Body of pancreas (tissue), 4 donors: ENCODE results near the gene ARHGEF33. TPM values are rescaled to one million over a fixed set of nuclear protein-coding genes. Genes with fewer than 3 reads are reported as not detected.

Experiments
- ATAC-seq: fragments of 150-250 bp; one replicate; pipeline ENCODE4 v1.9.1; 2016
- DNase-seq, 4 donors: peaks; one replicate each; pipeline ENCODE4 v3.0.0-alpha.2; 2019
- H3K27ac ChIP-seq, 4 donors: fragments of 200-600 bp; sonication (generic); 1 replicate in 3 of 4; 2 replicates in 1 of 4; pipeline versions ENCODE4 v1.5.1 to v1.6.1; 2016 to 2019; ENCODE audit warnings: mild to moderate bottlenecking in 1 of 4, mixed read lengths in 1 of 4, moderate library complexity in 1 of 4
- H3K27me3 ChIP-seq, 2 donors: fragments of 200-600 bp; sonication (generic); one replicate each; pipeline ENCODE4 v1.6.0; 2016; ENCODE audit warnings: mild to moderate bottlenecking in 1 of 2
- H3K36me3 ChIP-seq, 2 donors: fragments of 200-600 bp; sonication (generic); replicated peaks in 1 of 2; 2 replicates each; pipeline ENCODE4 v1.5.1; 2016; ENCODE audit warnings: low read depth in 2 of 2; ENCODE audit not compliant: insufficient read depth in 1 of 2
- H3K4me1 ChIP-seq: fragments of 200-600 bp; sonication (generic); one replicate; pipeline ENCODE4 v1.6.0; 2016
- H3K4me3 ChIP-seq, 2 donors: fragments of 200-600 bp; sonication (generic); 1 replicate in 1 of 2; 2 replicates in 1 of 2; pipeline ENCODE4 v1.5.1; 2016 to 2019
- H3K9me3 ChIP-seq, 3 donors: fragments of 200-600 bp; sonication (generic); 1 replicate in 2 of 3; 2 replicates in 1 of 3; pipeline ENCODE4 v1.5.1; 2016
- POLR2A ChIP-seq, 3 donors: fragments of 450-650 bp; IDR thresholded peaks; one replicate each; pipeline ENCODE4 v1.6.1; 2016; ENCODE audit warnings: antibody characterized with exemption in 3 of 3, mild to moderate bottlenecking in 2 of 3
- WGBS, 2 donors: methylation state at CpG; one replicate each; pipeline ENCODE4 v1.1.5; 2017; 5-methylcytosine and 5-hydroxymethylcytosine counted together
- intact Hi-C: fragments of 100-400 bp; cut with DNase I; formaldehyde crosslinking; loops from one replicate; pipeline ENCODE4 v1.15.1; 2023
- total RNA-seq, 2 donors: library from RNA; depleted of rRNA; stranded (reverse); fragments of >200 nt; gene quantifications; one replicate each; pipeline ENCODE4 v1.1.0, GENCODE V29; 2016
- TF ChIP-seq, protein P1 (sequence below), 7 experiments: fragments of 450-650 bp in 4 of 7; fragments of 200-600 bp in 3 of 7; sonication (generic) in 3 of 7; IDR thresholded peaks; one replicate each; pipeline ENCODE4 v1.5.1; 2016 to 2019; ENCODE audit warnings: antibody characterized with exemption in 7 of 7

Gene ARHGEF33
- total RNA-seq, 2 donors from 2014 or later, result 0.33 to 1.3 TPM

- Histone ChIP-seq H3K27ac (no peak overlapping the region), H3K36me3 (no peaks in the 10 kb centered on the region), H3K9me3 (no peaks in the 10 kb centered on the region), H3K27me3 (no peaks in the 10 kb centered on the region), H3K4me1 (no peaks in the 10 kb centered on the region), H3K4me3 (no peak overlapping the region)
- 38 to 47% methylated on average over 11 of the region's 11 CpGs for WGBS, 2 donors
- TF ChIP-seq, protein P1, sequence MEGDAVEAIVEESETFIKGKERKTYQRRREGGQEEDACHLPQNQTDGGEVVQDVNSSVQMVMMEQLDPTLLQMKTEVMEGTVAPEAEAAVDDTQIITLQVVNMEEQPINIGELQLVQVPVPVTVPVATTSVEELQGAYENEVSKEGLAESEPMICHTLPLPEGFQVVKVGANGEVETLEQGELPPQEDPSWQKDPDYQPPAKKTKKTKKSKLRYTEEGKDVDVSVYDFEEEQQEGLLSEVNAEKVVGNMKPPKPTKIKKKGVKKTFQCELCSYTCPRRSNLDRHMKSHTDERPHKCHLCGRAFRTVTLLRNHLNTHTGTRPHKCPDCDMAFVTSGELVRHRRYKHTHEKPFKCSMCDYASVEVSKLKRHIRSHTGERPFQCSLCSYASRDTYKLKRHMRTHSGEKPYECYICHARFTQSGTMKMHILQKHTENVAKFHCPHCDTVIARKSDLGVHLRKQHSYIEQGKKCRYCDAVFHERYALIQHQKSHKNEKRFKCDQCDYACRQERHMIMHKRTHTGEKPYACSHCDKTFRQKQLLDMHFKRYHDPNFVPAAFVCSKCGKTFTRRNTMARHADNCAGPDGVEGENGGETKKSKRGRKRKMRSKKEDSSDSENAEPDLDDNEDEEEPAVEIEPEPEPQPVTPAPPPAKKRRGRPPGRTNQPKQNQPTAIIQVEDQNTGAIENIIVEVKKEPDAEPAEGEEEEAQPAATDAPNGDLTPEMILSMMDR (IDR thresholded peaks at IDR 0.05), result peak; percentile 36 to 66 (median 65)
- TF ChIP-seq POLR2A (IDR thresholded peaks at IDR 0.05), result no peak
- intact Hi-C loops, result loop anchor here (10.0 kb wide), 1 partner anchor 383 kb away; no protein-coding TSS in a partner anchor
- peak; percentile 79 for ATAC-seq
- DNase-seq, result peak; percentile 74 to 83 (median 80)
These were observed 57.9 kb downstream of the ARHGEF33 start for GRCh38 chr2:38947241-38948239.

DNA sequence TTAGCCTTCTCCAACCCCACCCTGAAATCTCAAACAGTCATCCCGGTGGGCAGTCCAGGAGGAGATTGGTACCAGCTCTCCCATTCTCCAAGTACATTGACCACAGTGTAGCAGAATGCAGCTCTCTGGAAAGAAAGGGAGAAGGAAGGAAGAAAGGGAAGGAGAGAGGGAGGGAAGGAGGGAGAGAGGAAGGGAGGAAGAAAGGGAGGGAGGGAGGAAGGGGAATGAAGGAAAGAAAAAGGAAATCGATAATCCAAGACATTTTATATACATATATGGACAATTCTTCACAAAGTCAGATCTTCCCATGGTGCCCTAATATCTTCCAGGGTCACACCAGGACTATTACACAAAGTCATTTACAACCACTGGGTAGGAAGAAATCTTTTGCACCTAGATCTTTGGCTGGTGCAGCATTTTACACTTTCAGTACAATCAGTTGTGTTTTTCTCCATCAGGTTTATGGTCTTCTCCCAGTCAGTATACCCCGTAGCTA lies 58.8 kb downstream of the ARHGEF33 start:
- Histone ChIP-seq H3K27ac (no peak overlapping the region), H3K4me3 (no peak overlapping the region), H3K4me1 (no peaks in the 10 kb centered on the region), H3K27me3 (no peaks in the 10 kb centered on the region), H3K36me3 (no peaks in the 10 kb centered on the region), H3K9me3 (no peaks in the 10 kb centered on the region)
- WGBS, 2 donors, result 67 to 78% methylated on average over 3 of the region's 3 CpGs
- TF ChIP-seq, protein P1 (IDR thresholded peaks at IDR 0.05), result no peak
- no peak for TF ChIP-seq POLR2A (IDR thresholded peaks at IDR 0.05)
- DNase-seq, result no peak
- intact Hi-C loops, result loop anchor here (10.0 kb wide), 1 partner anchor 384 kb away; no protein-coding TSS in a partner anchor
- no peak for ATAC-seq

DNA sequence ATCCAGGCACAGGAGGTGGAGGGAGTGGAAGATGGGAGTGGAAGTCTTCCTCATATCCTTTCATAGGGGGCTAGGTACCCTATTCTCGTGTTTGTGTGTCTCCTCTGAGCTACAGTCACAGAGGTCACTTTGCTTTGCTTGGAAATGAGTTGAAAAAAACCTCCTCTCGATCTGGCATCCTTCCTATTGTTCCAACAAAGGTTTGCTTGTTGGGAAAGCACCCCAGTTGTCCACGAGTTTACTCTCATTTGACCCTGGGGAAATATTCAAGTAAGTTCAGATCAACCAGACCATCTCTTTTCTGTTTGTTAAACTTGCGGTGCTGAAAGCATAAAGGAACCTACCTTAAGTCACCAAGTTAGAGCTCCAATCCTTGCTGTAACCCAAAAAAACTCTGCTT lies 59.3 kb downstream of the ARHGEF33 start:
- Histone ChIP-seq H3K9me3 (no peaks in the 10 kb centered on the region), H3K4me1 (no peaks in the 10 kb centered on the region), H3K4me3 (no peak overlapping the region), H3K36me3 (no peaks in the 10 kb centered on the region), H3K27me3 (no peaks in the 10 kb centered on the region), H3K27ac (no peak overlapping the region)
- 41% methylated on average over 4 of the region's 4 CpGs for WGBS, 2 donors
- TF ChIP-seq POLR2A (IDR thresholded peaks at IDR 0.05), result no peak
- TF ChIP-seq, protein P1 (IDR thresholded peaks at IDR 0.05), result no peak
- no peak for ATAC-seq
- DNase-seq, result no peak
- intact Hi-C loops, result loop anchor here (10.0 kb wide), 1 partner anchor 384 kb away; no protein-coding TSS in a partner anchor

DNA sequence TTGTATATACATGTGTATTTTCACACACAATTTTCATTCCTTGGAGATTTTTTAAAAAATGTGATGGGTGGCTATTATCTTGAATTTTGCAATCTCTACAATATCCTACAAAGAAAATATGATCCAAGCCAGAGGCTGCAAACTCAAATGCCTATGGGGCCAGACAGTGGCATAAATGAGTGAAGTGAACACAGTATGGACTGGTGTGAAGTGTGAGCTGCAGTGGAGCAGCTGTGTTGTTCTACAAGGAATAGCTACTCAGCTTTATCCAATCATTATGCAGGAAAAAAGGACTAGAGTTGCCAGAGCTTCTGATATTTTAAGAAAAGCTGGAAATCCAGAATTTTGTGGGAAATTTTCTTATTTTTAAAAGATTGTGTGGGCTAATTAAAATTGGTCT lies 62.1 kb downstream of the ARHGEF33 start:
- DNase-seq (no peak), ATAC-seq (no peak)
- no peaks in the 10 kb centered on the region for H3K27me3 ChIP-seq
- intact Hi-C loops, result no loop called here
- TF ChIP-seq, protein P1 (IDR thresholded peaks at IDR 0.05), result no peak
- no peak for TF ChIP-seq POLR2A (IDR thresholded peaks at IDR 0.05)
- H3K9me3 ChIP-seq, result no peaks in the 10 kb centered on the region
- H3K4me1 ChIP-seq, result no peaks in the 10 kb centered on the region
- H3K36me3 ChIP-seq, result no peaks in the 10 kb centered on the region
- no peak overlapping the region for H3K4me3 ChIP-seq
- no peak overlapping the region for H3K27ac ChIP-seq
